A204.1 (cell line): ENCODE measurements around the gene GOLGB1.
"Not testable (repeated sequence)": the region's sequence is repeated elsewhere in the genome, so short reads cannot be mapped to it uniquely, and the experiment has no call there.

Source experiments
- FAIRE-seq: peaks from 2 replicates; lab custom pipeline; 2012; peaks lifted over from hg19 to GRCh38; lab: Jason Lieb, UNC

The GOLGB1 gene

DNA sequence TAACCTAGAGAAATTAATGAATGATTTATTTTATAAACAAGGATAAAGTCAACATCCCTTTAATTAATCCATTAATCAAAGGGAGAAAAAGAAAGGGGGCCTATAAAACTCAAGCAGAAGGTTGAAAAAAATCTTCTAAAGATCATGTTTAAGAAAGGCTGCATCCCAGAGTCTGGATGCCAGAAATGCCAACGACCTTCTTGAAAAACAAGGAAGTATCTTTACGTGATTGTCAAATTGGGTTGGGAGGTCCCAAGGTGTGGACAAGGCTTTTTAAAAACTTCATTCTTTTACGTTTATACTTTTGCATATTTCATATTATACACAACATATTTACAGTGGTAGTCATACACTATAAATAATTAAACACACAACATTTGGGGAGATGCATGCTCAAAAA is 1.6 kb downstream of the GOLGB1 start:
- FAIRE-seq = no peak

- FAIRE-seq = not testable (repeated sequence)
Observed at GRCh38 chr3:121743106-121743505, 6.4 kb downstream of the GOLGB1 start.

DNA sequence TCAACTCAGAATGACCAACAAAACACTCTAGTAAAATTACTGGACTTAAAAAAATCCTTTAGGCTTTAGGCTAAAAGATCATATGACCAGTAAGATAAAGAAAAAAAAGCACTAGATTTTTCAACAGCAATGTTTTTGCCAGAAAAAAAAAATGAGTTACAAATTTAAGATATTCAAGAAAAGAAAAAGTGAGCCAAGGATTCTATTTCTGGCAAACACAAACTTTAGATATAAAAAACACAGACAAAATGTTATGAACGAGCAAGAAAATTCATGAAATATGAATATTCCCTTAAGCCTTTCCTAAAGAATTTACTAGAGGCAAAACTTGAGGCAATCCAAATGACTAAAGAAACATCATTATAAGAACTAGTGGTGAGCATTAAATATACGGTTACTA is 8.6 kb downstream of the GOLGB1 start:
- FAIRE-seq = no peak

DNA sequence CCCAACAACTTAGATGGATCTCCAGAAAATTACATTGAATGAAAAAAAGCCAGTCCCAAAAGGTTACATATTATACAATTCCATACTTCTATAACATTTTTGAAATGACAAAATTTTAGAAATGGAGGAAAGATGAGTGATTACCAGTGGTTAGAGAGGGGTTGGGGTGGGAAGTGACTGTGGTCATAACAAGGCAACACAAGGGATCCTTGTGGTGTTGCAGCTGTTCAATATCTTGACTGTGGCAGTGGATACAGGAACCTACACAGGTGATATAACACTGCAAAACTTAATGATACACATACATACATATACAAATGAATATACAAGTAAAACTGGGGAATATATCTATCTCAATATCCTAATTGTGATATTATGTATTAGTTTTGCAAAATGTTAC is 9.6 kb downstream of the GOLGB1 start:
- no peak for FAIRE-seq

DNA sequence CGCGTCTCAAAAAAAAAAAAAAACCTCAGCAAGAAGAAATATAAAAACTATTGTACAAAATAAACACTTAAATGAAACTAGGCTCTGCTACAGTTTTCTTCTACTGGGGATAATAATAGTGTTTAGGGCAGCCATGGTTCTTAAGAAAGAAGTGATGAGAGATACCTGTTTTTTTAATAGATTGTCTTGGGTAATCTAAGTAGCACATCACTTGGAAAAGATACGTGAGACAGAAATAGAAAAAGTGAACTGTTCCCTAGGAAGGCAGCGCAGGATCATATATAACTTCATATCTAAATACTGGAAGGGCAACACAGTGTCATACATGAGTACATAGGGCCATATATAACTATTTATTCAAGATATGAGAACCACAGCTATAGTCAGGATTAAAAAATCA is 11.9 kb downstream of the GOLGB1 start:
- no peak for FAIRE-seq

- FAIRE-seq = no peak
Observed at GRCh38 chr3:121736112-121736511, 13.4 kb downstream of the GOLGB1 start.

GRCh38 chr3:121735047-121735696 is 14.4 kb downstream of the GOLGB1 start:
- FAIRE-seq = no peak

DNA sequence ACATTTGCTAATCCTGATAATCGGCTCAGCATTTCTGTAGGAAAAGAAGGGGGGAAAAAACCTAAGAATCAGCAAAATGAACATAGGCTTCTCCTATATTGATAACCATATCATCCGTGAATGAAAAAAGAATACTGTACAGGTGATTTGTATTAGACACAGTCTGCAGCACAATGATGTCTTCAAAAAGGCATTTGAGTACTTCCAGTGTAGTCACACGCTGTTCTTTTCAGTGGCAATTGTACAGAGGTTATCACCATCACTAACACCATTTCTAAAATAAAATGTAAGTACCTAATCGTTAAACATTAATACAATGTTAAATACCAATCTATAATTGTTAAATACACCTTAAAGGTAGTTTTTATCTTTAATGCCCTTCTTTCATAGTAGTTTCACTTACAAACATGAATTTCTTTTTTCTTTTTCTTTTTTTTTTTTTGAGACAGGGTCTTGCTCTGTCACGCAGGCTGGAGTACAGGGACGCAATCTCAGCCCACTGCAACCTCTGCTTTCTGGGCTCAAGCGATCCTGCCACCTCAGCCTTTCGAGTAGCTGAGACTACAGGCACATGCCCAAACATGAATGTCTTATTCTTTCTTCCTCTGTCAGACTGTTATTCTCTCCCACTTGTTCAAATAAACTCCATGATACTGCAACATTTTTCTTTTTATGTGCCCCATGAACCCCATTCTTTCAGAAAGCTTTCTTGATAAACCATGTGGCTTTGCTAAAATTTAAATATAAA is 18.4 kb downstream of the GOLGB1 start:
- no peak for FAIRE-seq

GRCh38 chr3:121724130-121724529 is 25.4 kb downstream of the GOLGB1 start:
- no peak for FAIRE-seq

DNA sequence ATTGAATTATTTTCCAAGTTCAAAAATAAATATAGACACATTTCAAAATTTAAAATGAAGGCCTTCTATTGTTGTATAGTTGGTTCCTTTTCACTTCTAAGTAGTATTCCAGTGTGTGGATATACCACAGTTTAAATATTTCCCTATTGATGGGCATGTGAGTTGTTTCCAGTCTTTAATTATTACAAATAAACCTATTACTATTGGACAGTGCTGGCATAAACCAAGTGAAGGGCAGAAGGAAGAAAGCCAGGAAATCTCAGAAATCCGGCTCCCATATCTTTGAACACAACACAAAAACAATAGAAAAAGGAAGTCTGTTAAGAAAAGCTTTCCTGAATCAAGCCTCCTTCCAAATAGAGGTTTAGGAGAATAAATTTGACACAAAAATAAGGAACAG is 26.1 kb downstream of the GOLGB1 start:
- no peak for FAIRE-seq

DNA sequence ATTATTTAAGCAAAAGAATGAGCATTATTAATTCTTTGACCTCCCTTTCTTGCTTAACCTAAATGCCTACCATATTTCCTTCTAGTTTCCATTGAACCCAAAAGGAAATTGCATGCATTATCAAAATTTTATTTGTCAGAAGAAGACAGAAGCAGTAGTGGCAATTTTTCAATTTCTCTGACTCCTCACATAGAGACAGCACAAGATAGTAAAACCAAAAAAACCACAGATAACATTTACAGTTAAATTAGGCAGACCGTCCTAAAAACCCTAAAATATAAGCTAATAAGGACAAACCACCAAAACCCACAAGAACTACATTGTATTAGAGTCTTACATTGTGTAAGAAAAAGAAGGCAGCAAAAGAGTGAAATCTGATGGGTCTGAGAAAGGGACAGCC is 27.1 kb downstream of the GOLGB1 start:
- no peak for FAIRE-seq

- FAIRE-seq = no peak
Observed at GRCh38 chr3:121720163-121720562, 29.4 kb downstream of the GOLGB1 start.

- FAIRE-seq = no peak
Observed at GRCh38 chr3:121719423-121719822, 30.1 kb downstream of the GOLGB1 start.

- FAIRE-seq = no peak
Observed at GRCh38 chr3:121718205-121718846, 31.2 kb downstream of the GOLGB1 start.

DNA sequence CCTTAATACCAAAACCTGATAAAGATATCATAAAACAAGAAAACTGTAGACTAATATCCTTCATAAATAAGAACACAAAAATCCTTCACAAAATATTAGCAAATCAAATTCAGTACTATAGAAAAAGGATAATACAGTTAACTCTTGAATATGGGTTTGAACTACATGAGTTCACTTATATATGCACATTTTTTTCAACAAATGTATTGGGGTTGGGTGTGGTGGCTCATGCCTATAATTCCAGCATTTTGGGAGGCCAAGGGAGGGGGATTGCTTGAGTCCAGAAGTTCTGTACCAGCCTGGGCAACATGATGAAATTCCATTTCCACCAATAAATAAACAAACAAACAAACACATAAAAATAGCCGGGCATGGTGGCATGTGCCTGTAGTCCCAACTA is 39.2 kb downstream of the GOLGB1 start:
- FAIRE-seq = no peak

- FAIRE-seq = no peak
Observed at GRCh38 chr3:121707531-121708273, 41.8 kb downstream of the GOLGB1 start.

- FAIRE-seq = no peak
Observed at GRCh38 chr3:121705541-121705940, 44.0 kb downstream of the GOLGB1 start.

- FAIRE-seq = peak; percentile 39
Observed at GRCh38 chr3:121703973-121704372, 45.6 kb downstream of the GOLGB1 start.

DNA sequence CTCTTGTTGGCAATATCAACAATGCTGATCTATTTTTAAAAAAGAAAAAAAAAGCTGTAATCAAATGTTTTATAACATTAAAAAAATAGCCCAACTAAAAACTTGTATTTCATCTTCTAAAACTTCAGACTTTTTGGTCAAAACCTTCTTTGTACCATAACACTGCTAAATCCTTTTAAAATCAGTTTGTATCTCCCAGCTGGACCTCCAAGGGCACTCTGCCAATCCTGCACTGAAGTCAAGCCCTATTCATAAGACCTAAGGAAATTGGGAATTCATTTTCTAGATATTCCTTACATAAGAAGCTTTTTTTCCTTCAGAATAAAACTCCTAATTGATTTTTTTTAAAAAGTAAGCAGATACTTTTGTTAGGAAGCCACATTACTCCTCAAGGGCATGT is 50.6 kb downstream of the GOLGB1 start:
- FAIRE-seq = no peak

GRCh38 chr3:121698476-121698875 is 51.1 kb downstream of the GOLGB1 start:
- no peak for FAIRE-seq

GRCh38 chr3:121696186-121696585 is 53.4 kb downstream of the GOLGB1 start:
- FAIRE-seq = no peak

GRCh38 chr3:121692010-121692699 is 57.4 kb downstream of the GOLGB1 start:
- no peak for FAIRE-seq
